ENCODE measurements around the gene TNKS2. TPM values are rescaled to one million over a fixed set of nuclear protein-coding genes. Genes with fewer than 3 reads are reported as not detected.

The TNKS2 gene
- polyA plus RNA-seq, 3 donors = 20.7 to 25.4 (median 20.9) TPM

DNA sequence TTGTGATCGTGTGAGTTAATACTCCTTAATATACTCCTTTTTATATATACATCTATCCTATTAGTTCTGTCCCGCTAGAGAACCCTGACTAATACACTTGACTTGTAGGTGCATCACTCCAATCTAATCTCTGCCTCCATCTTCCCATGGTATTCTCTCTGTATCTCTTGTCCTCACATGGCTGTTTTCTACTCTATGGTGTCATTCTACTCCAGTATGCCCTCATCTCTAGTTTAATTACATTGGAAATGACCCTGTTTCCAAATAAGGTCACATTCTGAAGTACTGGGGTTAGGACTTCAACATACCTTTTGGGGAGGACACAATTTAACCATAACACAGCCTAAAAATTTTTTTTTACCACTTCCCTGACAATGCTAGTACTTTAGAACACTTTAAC, 25.8 kb upstream of the TNKS2 start:
- peaks cover 0 to 5% (median 4%) of the 10 kb centered on the region in 3 donors for H3K27me3 Mint-ChIP-seq (ENCODE audit: low read depth in 3 of 3)
- WGBS (ENCODE audit: insufficient coverage) = 100% methylated on average over 1 of the region's 2 CpGs
- no peaks in the 10 kb centered on the region for H3K9me3 ChIP-seq (replicated peaks in 1 of 2; ENCODE audit: control insufficient read depth in 1 of 2, insufficient read depth in 1 of 2, low read length in 2 of 2)
- no peak overlapping the region for H3K4me3 ChIP-seq (replicated peaks in 1 of 3; ENCODE audit: low read depth in 2 of 3, low read length in 3 of 3)
- peaks cover 0 to 2% of the 10 kb centered on the region in 2 donors for H3K27me3 ChIP-seq (ENCODE audit: control insufficient read depth in 2 of 2, insufficient read depth in 2 of 2, low read length in 2 of 2)
- TF ChIP-seq CTCF (IDR thresholded peaks at IDR 0.05) = no peak
- H3K4me2 ChIP-seq (replicated peaks; ENCODE audit: extremely low read depth, low read length, poor library complexity, severe bottlenecking) = no peak overlapping the region
- no peaks in the 10 kb centered on the region for H3K36me3 Mint-ChIP-seq
- no peaks in the 10 kb centered on the region for H3K9me3 Mint-ChIP-seq
- no peaks in the 10 kb centered on the region for H3K4me1 ChIP-seq (ENCODE audit: control insufficient read depth in 1 of 2, insufficient read depth in 2 of 2, low read length in 2 of 2)
- no peak for DNase-seq
- H3K4me3 Mint-ChIP-seq = no peak overlapping the region
- H4K20me1 ChIP-seq (ENCODE audit: insufficient read depth, low read length) = no peaks in the 10 kb centered on the region
- intact Hi-C loops (cut with micrococcal nuclease) = no loop called here
- H3K36me3 ChIP-seq (replicated peaks in 1 of 2; ENCODE audit: control insufficient read depth in 1 of 2, insufficient read depth in 2 of 2, low read length in 2 of 2) = no peaks in the 10 kb centered on the region
- H3K79me2 ChIP-seq (ENCODE audit: insufficient read depth, low read length) = no peaks in the 10 kb centered on the region
- H2AFZ ChIP-seq (ENCODE audit: insufficient read depth, low read depth, low read length, poor library complexity, severe bottlenecking) = no peak overlapping the region
- H3K27ac Mint-ChIP-seq = no peak overlapping the region
- H3K4me1 Mint-ChIP-seq = no peaks in the 10 kb centered on the region
- no peak overlapping the region for H3K9ac ChIP-seq (ENCODE audit: insufficient read depth, low read length, poor library complexity, severe bottlenecking)
- no peak overlapping the region for H3K27ac ChIP-seq (ENCODE audit: low read depth in 1 of 2, low read length in 2 of 2)

DNA sequence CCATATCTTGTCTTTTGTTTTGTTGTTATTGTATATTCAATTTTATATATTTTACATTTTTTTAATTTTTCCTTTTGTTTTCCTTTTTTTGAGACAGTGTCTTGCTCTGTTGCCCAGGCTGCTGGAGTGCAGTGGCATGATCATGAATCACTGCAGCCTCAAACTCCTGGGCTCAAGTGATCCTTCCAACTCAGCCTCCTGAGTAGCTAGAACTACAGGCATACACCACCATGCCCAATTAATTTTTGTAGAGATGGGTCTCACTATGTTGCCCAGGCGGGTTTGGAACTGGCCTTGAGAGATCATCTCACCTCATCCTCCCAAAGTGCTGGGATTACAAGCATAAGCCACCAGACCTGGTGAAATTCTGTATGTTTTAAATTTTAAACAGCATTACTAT, 25.4 kb upstream of the TNKS2 start:
- no peak overlapping the region for H3K4me2 ChIP-seq (replicated peaks; ENCODE audit: extremely low read depth, low read length, poor library complexity, severe bottlenecking)

More for the DNA sequence above, 25.4 kb upstream of the TNKS2 start:
- Histone ChIP-seq H3K79me2 (ENCODE audit: insufficient read depth, low read length) (no peaks in the 10 kb centered on the region), H3K4me3 (replicated peaks in 1 of 3; ENCODE audit: low read depth in 2 of 3, low read length in 3 of 3) (no peak overlapping the region), H3K4me1 (ENCODE audit: control insufficient read depth in 1 of 2, insufficient read depth in 2 of 2, low read length in 2 of 2) (no peaks in the 10 kb centered on the region), H3K9ac (ENCODE audit: insufficient read depth, low read length, poor library complexity, severe bottlenecking) (no peak overlapping the region), H2AFZ (ENCODE audit: insufficient read depth, low read depth, low read length, poor library complexity, severe bottlenecking) (no peak overlapping the region), H3K27ac (ENCODE audit: low read depth in 1 of 2, low read length in 2 of 2) (no peak overlapping the region), H4K20me1 (ENCODE audit: insufficient read depth, low read length) (no peaks in the 10 kb centered on the region), H3K9me3 (replicated peaks in 1 of 2; ENCODE audit: control insufficient read depth in 1 of 2, insufficient read depth in 1 of 2, low read length in 2 of 2) (no peaks in the 10 kb centered on the region), H3K36me3 (replicated peaks in 1 of 2; ENCODE audit: control insufficient read depth in 1 of 2, insufficient read depth in 2 of 2, low read length in 2 of 2) (no peaks in the 10 kb centered on the region), H3K27me3 (ENCODE audit: control insufficient read depth in 2 of 2, insufficient read depth in 2 of 2, low read length in 2 of 2) (peaks cover 0 to 2% of the 10 kb centered on the region in 2 donors)
- no peak for TF ChIP-seq CTCF (IDR thresholded peaks at IDR 0.05)
- no peaks in the 10 kb centered on the region for H3K9me3 Mint-ChIP-seq
- WGBS (ENCODE audit: insufficient coverage) = no CpG with 5 or more reads among the region's 1 CpG
- DNase-seq = no peak
- H3K27me3 Mint-ChIP-seq (ENCODE audit: low read depth in 3 of 3) = peaks cover 0 to 5% (median 4%) of the 10 kb centered on the region in 3 donors
- intact Hi-C loops (cut with micrococcal nuclease) = no loop called here
- no peak overlapping the region for H3K4me3 Mint-ChIP-seq
- no peaks in the 10 kb centered on the region for H3K4me1 Mint-ChIP-seq
- no peaks in the 10 kb centered on the region for H3K36me3 Mint-ChIP-seq
- peak overlapping the region in 1 of 7 donors; percentile 50 for H3K27ac Mint-ChIP-seq
